Type B pancreatic cell (in vitro differentiated cells): ENCODE results near the gene MFGE8. TPM values are rescaled to one million over a fixed set of nuclear protein-coding genes. Genes with fewer than 3 reads are reported as not detected.
A peak's percentile ranks its signal among the peaks of the same experiment; 100 is the strongest.

Experiments
- DNase-seq: peaks from one replicate; pipeline ENCODE4 v3.0.0; 2021; ENCODE audit warnings: mixed read lengths; ENCODE audit not compliant: unreplicated experiment; ENCODE audit errors: extremely low spot score
- H3K27ac Mint-ChIP-seq: 2 replicates; pipeline ENCODE4 v1.8.0; 2021; ENCODE audit warnings: mild to moderate bottlenecking, mixed read lengths
- H3K27me3 Mint-ChIP-seq: 2 replicates; pipeline ENCODE4 v1.8.0; 2021; ENCODE audit warnings: mixed read lengths
- H3K36me3 Mint-ChIP-seq: 2 replicates; pipeline ENCODE4 v1.8.0; 2021; ENCODE audit warnings: mixed read lengths
- H3K4me1 Mint-ChIP-seq: one replicate; pipeline ENCODE4 v1.8.0; 2021; ENCODE audit warnings: mixed read lengths; ENCODE audit not compliant: unreplicated experiment
- H3K4me3 Mint-ChIP-seq: 2 replicates; pipeline ENCODE4 v1.8.0; 2021; ENCODE audit warnings: mild to moderate bottlenecking, mixed read lengths
- H3K9me3 Mint-ChIP-seq: 2 replicates; pipeline ENCODE4 v1.8.0; 2021; ENCODE audit warnings: mixed read lengths
- CTCF ChIP-seq: fragments of 200-600 bp; sonication (generic); conservative IDR thresholded peaks from 2 replicates; pipeline ENCODE4 v1.5.0; 2021; ENCODE audit warnings: antibody characterized with exemption, mild to moderate bottlenecking
- total RNA-seq: library from RNA; stranded (reverse); gene quantifications from 2 replicates; pipeline ENCODE4 v1.2.1, GENCODE V29; 2021; ENCODE audit warnings: low replicate concordance

MFGE8 gene
- total RNA-seq, 1 donor from 2014 or later, result 162 TPM

GRCh38 chr15:88900309-88900981, 12.7 kb downstream of the MFGE8 start:
- Mint-ChIP-seq H3K27ac (peak overlapping the region; percentile 87), H3K4me3 (no peak overlapping the region), H3K27me3 (peaks cover 3% of the 10 kb centered on the region), H3K36me3 (no peaks in the 10 kb centered on the region), H3K4me1 (peaks cover 28% of the 10 kb centered on the region), H3K9me3 (no peaks in the 10 kb centered on the region)
- TF ChIP-seq CTCF, result no peak
- DNase-seq, result no peak

GRCh38 chr15:88899251-88899650, 13.9 kb downstream of the MFGE8 start:
- Mint-ChIP-seq H3K36me3 (no peaks in the 10 kb centered on the region), H3K4me1 (peaks cover 19% of the 10 kb centered on the region), H3K27me3 (peaks cover 8% of the 10 kb centered on the region), H3K9me3 (no peaks in the 10 kb centered on the region), H3K27ac (no peak overlapping the region), H3K4me3 (no peak overlapping the region)
- DNase-seq, result no peak
- TF ChIP-seq CTCF, result no peak

- Mint-ChIP-seq H3K4me1 (peaks cover 19% of the 10 kb centered on the region), H3K9me3 (no peaks in the 10 kb centered on the region), H3K27ac (no peak overlapping the region), H3K36me3 (no peaks in the 10 kb centered on the region), H3K27me3 (peaks cover 13% of the 10 kb centered on the region), H3K4me3 (no peak overlapping the region)
- no peak for TF ChIP-seq CTCF
- DNase-seq, result no peak
Observed at GRCh38 chr15:88898736-88899135, 14.4 kb downstream of the MFGE8 start.

GRCh38 chr15:88897456-88898194, 15.6 kb downstream of the MFGE8 start:
- peaks cover 19% of the 10 kb centered on the region for H3K4me1 Mint-ChIP-seq
- no peaks in the 10 kb centered on the region for H3K36me3 Mint-ChIP-seq
- no peak overlapping the region for H3K4me3 Mint-ChIP-seq
- peak; percentile 86 for DNase-seq
- peaks cover 20% of the 10 kb centered on the region for H3K27me3 Mint-ChIP-seq
- no peaks in the 10 kb centered on the region for H3K9me3 Mint-ChIP-seq
- peak overlapping the region; percentile 56 for H3K27ac Mint-ChIP-seq
- peak; percentile 69 for TF ChIP-seq CTCF

- no peak for DNase-seq
- no peak overlapping the region for H3K4me3 Mint-ChIP-seq
- H3K27me3 Mint-ChIP-seq, result peaks cover 20% of the 10 kb centered on the region
- no peaks in the 10 kb centered on the region for H3K36me3 Mint-ChIP-seq
- no peak for TF ChIP-seq CTCF
- H3K27ac Mint-ChIP-seq, result peak overlapping the region; percentile 73
- peaks cover 19% of the 10 kb centered on the region for H3K4me1 Mint-ChIP-seq
- H3K9me3 Mint-ChIP-seq, result no peaks in the 10 kb centered on the region
Observed at GRCh38 chr15:88897142-88897455, 16.1 kb downstream of the MFGE8 start.
